Mesothelial cell of epicardium (in vitro differentiated cells): ENCODE data around the gene ATP13A2. TPM values are rescaled to one million over a fixed set of nuclear protein-coding genes. Genes with fewer than 3 reads are reported as not detected.
"Not testable (repeated sequence)": the region's sequence is repeated elsewhere in the genome, so short reads cannot be mapped to it uniquely, and the experiment has no call there.

Experiments used
- DNase-seq, 2 experiments: peaks; one replicate each; pipeline ENCODE4 v3.0.0; 2021; ENCODE audit warnings: low spot score in 2 of 2; ENCODE audit not compliant: unreplicated experiment in 2 of 2
- H3K27ac Mint-ChIP-seq: 2 replicates; pipeline ENCODE4 v1.8.0; 2021; ENCODE audit warnings: mixed read lengths
- H3K27me3 Mint-ChIP-seq: 2 replicates; pipeline ENCODE4 v1.8.0; 2021; ENCODE audit warnings: low read depth, mixed read lengths
- H3K36me3 Mint-ChIP-seq: 2 replicates; pipeline ENCODE4 v1.8.0; 2021; ENCODE audit warnings: mixed read lengths
- H3K4me1 Mint-ChIP-seq: 2 replicates; pipeline ENCODE4 v1.8.0; 2021; ENCODE audit warnings: mixed read lengths
- H3K4me3 Mint-ChIP-seq: 2 replicates; pipeline ENCODE4 v1.8.0; 2021; ENCODE audit warnings: mild to moderate bottlenecking, moderate library complexity, mixed read lengths
- H3K9me3 Mint-ChIP-seq: 2 replicates; pipeline ENCODE4 v1.8.0; 2021; ENCODE audit warnings: mixed read lengths
- CTCF ChIP-seq: fragments of 200-600 bp; sonication (generic); IDR thresholded peaks from one replicate; pipeline ENCODE4 v1.5.0; 2021; ENCODE audit warnings: antibody characterized with exemption; ENCODE audit not compliant: unreplicated experiment
- total RNA-seq: library from RNA; stranded (reverse); gene quantifications from 3 replicates; pipeline ENCODE4 v1.2.1, GENCODE V29; 2021

The ATP13A2 gene
- total RNA-seq, 1 donor from 2014 or later, result 57.8 TPM

GRCh38 chr1:16955186-16955585, 56.5 kb downstream of the ATP13A2 start:
- Mint-ChIP-seq H3K27me3 (no peaks in the 10 kb centered on the region), H3K27ac (no peak overlapping the region), H3K4me1 (peaks cover under 1% of the 10 kb centered on the region), H3K9me3 (no peaks in the 10 kb centered on the region), H3K4me3 (no peak overlapping the region), H3K36me3 (no peaks in the 10 kb centered on the region)
- DNase-seq, result no peak
- no peak for TF ChIP-seq CTCF

GRCh38 chr1:16954579-16954978, 57.1 kb downstream of the ATP13A2 start:
- Mint-ChIP-seq H3K27me3 (no peaks in the 10 kb centered on the region), H3K36me3 (no peaks in the 10 kb centered on the region), H3K4me1 (no peaks in the 10 kb centered on the region), H3K4me3 (no peak overlapping the region), H3K27ac (no peak overlapping the region), H3K9me3 (no peaks in the 10 kb centered on the region)
- no peak for DNase-seq
- no peak for TF ChIP-seq CTCF

GRCh38 chr1:16952376-16952775, 59.4 kb downstream of the ATP13A2 start:
- H3K4me3 Mint-ChIP-seq, H3K9me3 Mint-ChIP-seq: not testable (repeated sequence)

GRCh38 chr1:16949026-16949425, 62.7 kb downstream of the ATP13A2 start:
- H3K36me3 Mint-ChIP-seq, H3K27me3 Mint-ChIP-seq, H3K27ac Mint-ChIP-seq, H3K9me3 Mint-ChIP-seq, H3K4me3 Mint-ChIP-seq, DNase-seq, H3K4me1 Mint-ChIP-seq: not testable (repeated sequence)

More at GRCh38 chr1:16952376-16952775, 59.4 kb downstream of the ATP13A2 start:
- not testable (repeated sequence) for DNase-seq, H3K36me3 Mint-ChIP-seq, H3K27me3 Mint-ChIP-seq, H3K4me1 Mint-ChIP-seq, H3K27ac Mint-ChIP-seq

- not testable (repeated sequence) for DNase-seq, H3K27me3 Mint-ChIP-seq, H3K9me3 Mint-ChIP-seq, H3K27ac Mint-ChIP-seq, H3K4me3 Mint-ChIP-seq, H3K36me3 Mint-ChIP-seq, H3K4me1 Mint-ChIP-seq
Observed at GRCh38 chr1:16948282-16948891, 63.3 kb downstream of the ATP13A2 start.

GRCh38 chr1:16946646-16947045, 65.1 kb downstream of the ATP13A2 start:
- Mint-ChIP-seq H3K27ac (no peak overlapping the region), H3K9me3 (no peaks in the 10 kb centered on the region), H3K4me3 (no peak overlapping the region), H3K36me3 (peaks cover 8% of the 10 kb centered on the region), H3K4me1 (no peaks in the 10 kb centered on the region), H3K27me3 (no peaks in the 10 kb centered on the region)
- TF ChIP-seq CTCF, result no peak
- no peak for DNase-seq

- not testable (repeated sequence) for H3K9me3 Mint-ChIP-seq, H3K4me3 Mint-ChIP-seq, H3K36me3 Mint-ChIP-seq, H3K27me3 Mint-ChIP-seq, H3K27ac Mint-ChIP-seq, DNase-seq, H3K4me1 Mint-ChIP-seq
Observed at GRCh38 chr1:16946185-16946584, 65.5 kb downstream of the ATP13A2 start.

- H3K27me3 Mint-ChIP-seq, H3K4me3 Mint-ChIP-seq, H3K4me1 Mint-ChIP-seq, H3K9me3 Mint-ChIP-seq, DNase-seq, H3K36me3 Mint-ChIP-seq, H3K27ac Mint-ChIP-seq: not testable (repeated sequence)
Observed at GRCh38 chr1:16945512-16945911, 66.2 kb downstream of the ATP13A2 start.
